Left lung (tissue), 10 donors: Measurements from ENCODE around the gene KRTAP10-5. TPM values are rescaled to one million over a fixed set of nuclear protein-coding genes. Genes with fewer than 3 reads are reported as not detected.
"Not testable (repeated sequence)": the region's sequence is repeated elsewhere in the genome, so short reads cannot be mapped to it uniquely, and the experiment has no call there.

Source experiments
- ATAC-seq: fragments of 200-7000 bp; cut with Tn5 transposase; one replicate; pipeline ENCODE4 v1.9.1; 2020; ENCODE audit warnings: moderate library complexity
- DNase-seq, 4 donors: peaks; one replicate each; pipeline ENCODE4 v3.0.0-alpha.2; 2013 to 2020
- H3K27ac ChIP-seq, 2 donors: fragments of 200-600 bp; sonication (generic) in 1 of 2; one replicate each; pipeline versions ENCODE4 v1.5.0 to v1.8.0; 2020 to 2021
- H3K27me3 ChIP-seq, 2 donors: fragments of 200-600 bp; sonication (generic) in 1 of 2; one replicate each; pipeline versions ENCODE4 v1.5.0 to v1.8.0; 2020 to 2021
- H3K36me3 ChIP-seq, 2 donors: fragments of 200-600 bp; sonication (generic) in 1 of 2; one replicate each; pipeline versions ENCODE4 v1.5.0 to v1.8.0; 2020 to 2021
- H3K4me1 ChIP-seq, 2 donors: fragments of 200-600 bp; one replicate each; pipeline ENCODE4 v1.8.0; 2021
- H3K4me3 ChIP-seq, 2 donors: fragments of 200-600 bp; sonication (generic) in 1 of 2; one replicate each; pipeline versions ENCODE4 v1.5.0 to v1.8.0; 2020 to 2021; ENCODE audit warnings: mild to moderate bottlenecking in 1 of 2
- H3K9me3 ChIP-seq, 2 donors: fragments of 200-600 bp; sonication (generic) in 1 of 2; one replicate each; pipeline versions ENCODE4 v1.5.0 to v1.8.0; 2020 to 2021
- CTCF ChIP-seq, 2 donors: fragments of 200-600 bp; sonication (generic) in 1 of 2; IDR thresholded peaks; one replicate each; pipeline versions ENCODE4 v1.5.0 to v1.8.0; 2021; ENCODE audit warnings: antibody characterized with exemption in 2 of 2
- intact Hi-C, 2 donors: fragments of 100-400 bp; cut with DNase I; formaldehyde crosslinking; loops; one replicate each; pipeline versions ENCODE4 v1.11.2 to v1.14.2; 2022
- polyA plus RNA-seq, 6 donors: library from polyadenylated mRNA; unstranded; fragments of 120-200 nt; gene quantifications; one replicate each; pipeline ENCODE4 v1.2.1, GENCODE V29; 2013; ENCODE audit not compliant: insufficient read length in 6 of 6
- total RNA-seq, 2 donors: library from RNA; stranded (reverse); fragmentation: NEBNext Ultra II Directional; extraction: Animal tissue kit (Norgen Biotek cat#: 25700); gene quantifications; one replicate each; pipeline ENCODE4 v1.2.1, GENCODE V29; 2021
- donor health status: DM: no; HTN: yes; CAD: no.
- donor health status: DM: no; HTN: no; CAD: no.

Gene KRTAP10-5
- total and polyA plus RNA-seq, 8 donors, result not detected

- DNase-seq, result no peak
- no peak for ATAC-seq
- no peaks in the 10 kb centered on the region for H3K36me3 ChIP-seq
- H3K27me3 ChIP-seq, result peaks cover 0 to 39% of the 10 kb centered on the region in 2 donors
- TF ChIP-seq CTCF (IDR thresholded peaks at IDR 0.05), result no peak
- H3K27ac ChIP-seq, result no peak overlapping the region
- intact Hi-C loops, result no loop called here
- H3K4me1 ChIP-seq, result no peaks in the 10 kb centered on the region
- H3K9me3 ChIP-seq, result peaks cover 0 to 17% of the 10 kb centered on the region in 2 donors
- no peak overlapping the region for H3K4me3 ChIP-seq
These were observed 4.9 kb downstream of the KRTAP10-5 start for GRCh38 chr21:44575307-44576024.

- H3K9me3 ChIP-seq, result peaks cover 0 to 16% of the 10 kb centered on the region in 2 donors
- H3K27me3 ChIP-seq, result peaks cover 0 to 38% of the 10 kb centered on the region in 2 donors
- intact Hi-C loops, result no loop called here
- no peaks in the 10 kb centered on the region for H3K36me3 ChIP-seq
- no peak for TF ChIP-seq CTCF (IDR thresholded peaks at IDR 0.05)
- H3K27ac ChIP-seq, result no peak overlapping the region
- DNase-seq (no peak), ATAC-seq (no peak)
- H3K4me3 ChIP-seq, result no peak overlapping the region
- no peaks in the 10 kb centered on the region for H3K4me1 ChIP-seq
These were observed 5.7 kb downstream of the KRTAP10-5 start for GRCh38 chr21:44574457-44575306.

GRCh38 chr21:44573630-44574456 is 6.6 kb downstream of the KRTAP10-5 start, which contains the start of gene KRTAP10-4:
KRTAP10-4 (plus strand) TSS chr21:44573729; CDS start chr21:44573759, 30 bp downstream.
- H3K27ac ChIP-seq, H3K36me3 ChIP-seq, DNase-seq, intact Hi-C loops, ATAC-seq, H3K4me1 ChIP-seq, H3K4me3 ChIP-seq: not testable (repeated sequence)
- Histone ChIP-seq H3K27me3 (peaks cover 0 to 35% of the 10 kb centered on the region in 2 donors), H3K9me3 (peaks cover 0 to 16% of the 10 kb centered on the region in 2 donors)

- Histone ChIP-seq H3K9me3 (peaks cover 0 to 14% of the 10 kb centered on the region in 2 donors), H3K27me3 (peaks cover 0 to 43% of the 10 kb centered on the region in 2 donors), H3K36me3 (no peaks in the 10 kb centered on the region), H3K4me3 (no peak overlapping the region), H3K27ac (no peak overlapping the region), H3K4me1 (no peaks in the 10 kb centered on the region)
- no peak for ATAC-seq
- DNase-seq, result no peak
- intact Hi-C loops, result no loop called here
- no peak for TF ChIP-seq CTCF (IDR thresholded peaks at IDR 0.05)
These were observed 7.3 kb downstream of the KRTAP10-5 start for GRCh38 chr21:44572959-44573583.
